ENCODE measurements around the gene ARHGAP26. TPM values are rescaled to one million over a fixed set of nuclear protein-coding genes. Genes with fewer than 3 reads are reported as not detected.

The ARHGAP26 gene
- total RNA-seq, 1 donor from 2014 or later = 8.9 TPM

DNA sequence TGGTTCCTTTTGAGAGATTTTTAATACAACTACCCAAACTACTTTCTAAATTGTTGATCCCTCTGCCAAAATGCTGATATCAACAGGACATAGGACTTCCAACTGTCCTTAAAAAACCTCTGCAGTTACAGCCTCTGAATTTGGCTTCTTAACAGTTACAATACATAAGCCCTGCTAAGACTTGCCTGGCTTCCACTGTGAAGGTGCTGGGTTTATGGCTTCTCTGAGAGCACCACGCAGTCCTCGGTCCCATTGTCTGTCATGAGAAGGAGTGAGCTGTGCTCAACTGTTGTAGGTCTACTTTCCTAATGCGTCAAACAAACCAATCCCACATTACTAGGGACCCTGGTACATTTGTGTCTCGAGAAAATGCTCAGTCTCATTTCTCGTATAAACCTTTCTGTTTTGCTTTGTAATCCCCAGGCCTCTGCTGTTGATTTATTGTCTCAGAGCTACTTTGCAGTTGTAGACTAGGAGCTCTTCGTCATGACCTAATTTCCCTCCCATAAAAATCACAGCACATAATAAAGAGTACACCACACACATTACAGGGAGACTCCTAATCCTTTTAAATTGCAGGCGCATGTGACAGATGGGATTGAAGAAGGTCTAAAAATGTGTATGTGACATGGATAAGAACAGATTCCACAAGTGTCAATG, 358.4 kb downstream of the ARHGAP26 start:
- H3K9me3 Mint-ChIP-seq = no peaks in the 10 kb centered on the region
- H3K4me1 Mint-ChIP-seq = peaks cover 40% of the 10 kb centered on the region
- peaks cover 9% of the 10 kb centered on the region for H3K27me3 Mint-ChIP-seq (ENCODE audit: low read depth)
- H3K4me3 Mint-ChIP-seq = no peak overlapping the region
- peak overlapping the region; percentile 15 for H3K27ac Mint-ChIP-seq
- TF ChIP-seq CTCF (IDR thresholded peaks at IDR 0.05; ENCODE audit: unreplicated experiment) = no peak
- no peaks in the 10 kb centered on the region for H3K36me3 Mint-ChIP-seq
- DNase-seq (ENCODE audit: low spot score in 2 of 2, unreplicated experiment in 2 of 2) = no peak

GRCh38 chr5:143129203-143129602, 359.0 kb downstream of the ARHGAP26 start:
- Mint-ChIP-seq H3K36me3 (no peaks in the 10 kb centered on the region), H3K4me3 (no peak overlapping the region), H3K4me1 (peaks cover 40% of the 10 kb centered on the region), H3K9me3 (no peaks in the 10 kb centered on the region), H3K27ac (no peak overlapping the region), H3K27me3 (ENCODE audit: low read depth) (peaks cover 10% of the 10 kb centered on the region)
- DNase-seq (ENCODE audit: low spot score in 2 of 2, unreplicated experiment in 2 of 2) = no peak
- no peak for TF ChIP-seq CTCF (IDR thresholded peaks at IDR 0.05; ENCODE audit: unreplicated experiment)

DNA sequence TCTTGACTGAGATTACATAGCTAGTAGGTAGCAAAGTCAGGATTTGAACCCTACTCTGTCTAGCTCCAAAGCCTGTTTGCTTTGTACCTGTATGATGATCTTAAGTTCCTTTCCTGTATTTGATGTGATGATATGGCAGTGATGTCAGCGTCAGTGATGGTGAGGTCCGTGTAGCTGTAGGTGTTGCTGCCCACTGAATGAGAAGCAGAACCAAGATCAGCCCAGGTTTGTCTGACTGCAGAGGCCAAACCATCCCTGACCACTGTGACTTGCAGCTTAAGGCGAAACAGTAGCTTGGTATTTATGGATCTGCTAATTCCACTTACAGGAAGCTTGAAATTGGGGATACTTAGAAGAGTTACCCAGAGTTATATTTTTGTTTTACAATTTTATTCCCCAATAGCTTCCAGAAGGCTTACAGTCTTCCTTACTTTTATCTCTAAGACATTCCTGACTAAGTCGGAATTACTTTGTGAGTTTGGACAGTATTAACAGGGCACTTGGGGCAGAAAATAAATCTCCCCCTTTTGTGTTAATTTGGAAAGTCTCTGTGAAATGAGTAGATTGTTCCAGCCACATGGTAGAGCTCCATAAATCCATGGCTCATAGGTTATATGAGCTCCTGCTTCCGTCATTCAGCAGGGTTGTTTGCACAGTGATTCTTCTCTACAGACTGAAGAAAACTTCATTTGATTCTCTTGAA, 359.9 kb downstream of the ARHGAP26 start:
- TF ChIP-seq CTCF (IDR thresholded peaks at IDR 0.05; ENCODE audit: unreplicated experiment) = no peak
- H3K27ac Mint-ChIP-seq = no peak overlapping the region
- DNase-seq (ENCODE audit: low spot score in 2 of 2, unreplicated experiment in 2 of 2) = no peak
- H3K4me3 Mint-ChIP-seq = no peak overlapping the region
- peaks cover 35% of the 10 kb centered on the region for H3K4me1 Mint-ChIP-seq
- no peaks in the 10 kb centered on the region for H3K9me3 Mint-ChIP-seq
- no peaks in the 10 kb centered on the region for H3K36me3 Mint-ChIP-seq
- H3K27me3 Mint-ChIP-seq (ENCODE audit: low read depth) = peaks cover 11% of the 10 kb centered on the region

- Mint-ChIP-seq H3K4me3 (no peak overlapping the region), H3K36me3 (no peaks in the 10 kb centered on the region), H3K9me3 (no peaks in the 10 kb centered on the region), H3K27ac (no peak overlapping the region), H3K27me3 (ENCODE audit: low read depth) (peaks cover 11% of the 10 kb centered on the region), H3K4me1 (peaks cover 31% of the 10 kb centered on the region)
- no peak for DNase-seq (ENCODE audit: low spot score in 2 of 2, unreplicated experiment in 2 of 2)
- no peak for TF ChIP-seq CTCF (IDR thresholded peaks at IDR 0.05; ENCODE audit: unreplicated experiment)
Measured at GRCh38 chr5:143130613-143131305, 360.6 kb downstream of the ARHGAP26 start.

DNA sequence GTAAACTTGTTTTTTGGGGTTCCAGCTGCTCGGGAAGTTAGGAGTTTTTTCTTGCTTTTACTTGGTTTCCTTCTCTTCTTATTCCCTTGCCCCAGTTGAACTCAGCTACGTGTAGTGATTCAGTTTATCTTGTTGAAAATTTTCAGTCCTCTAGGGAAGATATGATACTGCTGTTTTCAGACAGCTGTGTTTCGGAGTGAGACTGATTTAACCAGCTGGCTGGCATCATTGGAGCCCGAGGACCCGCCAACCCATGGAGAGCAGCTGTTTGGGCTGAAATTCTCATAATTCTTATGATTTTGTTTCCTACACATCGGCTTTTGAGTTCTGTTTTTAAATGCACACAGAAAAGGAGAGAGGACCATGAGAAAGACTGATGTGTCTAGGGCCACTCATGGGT, 361.8 kb downstream of the ARHGAP26 start:
- DNase-seq (ENCODE audit: low spot score in 2 of 2, unreplicated experiment in 2 of 2) = no peak
- H3K9me3 Mint-ChIP-seq = no peaks in the 10 kb centered on the region
- no peak overlapping the region for H3K27ac Mint-ChIP-seq
- no peaks in the 10 kb centered on the region for H3K36me3 Mint-ChIP-seq
- H3K4me1 Mint-ChIP-seq = peaks cover 27% of the 10 kb centered on the region
- no peak overlapping the region for H3K4me3 Mint-ChIP-seq
- H3K27me3 Mint-ChIP-seq (ENCODE audit: low read depth) = peaks cover 11% of the 10 kb centered on the region
- TF ChIP-seq CTCF (IDR thresholded peaks at IDR 0.05; ENCODE audit: unreplicated experiment) = no peak

Measured in mesothelial cell of epicardium (in vitro differentiated cells).